AG10803 (cell line): Measurements from ENCODE around the gene ALAS1.
"Not testable (repeated sequence)": the region's sequence is repeated elsewhere in the genome, so short reads cannot be mapped to it uniquely, and the experiment has no call there.

ENCODE experiments used
- DNase-seq: peaks from one replicate; pipeline ENCODE4 v3.0.0; 2010; ENCODE audit warnings: low read depth
- H3K4me3 ChIP-seq: 2 replicates; pipeline ENCODE4 v1.5.1; 2011; ENCODE audit warnings: mild to moderate bottlenecking, low read length, control low read depth
- TF ChIP-seq, protein P1 (sequence below): conservative IDR thresholded peaks from 2 replicates; pipeline ENCODE4 v1.5.1; 2011; ENCODE audit warnings: mild to moderate bottlenecking, low read length, control low read depth, inconsistent platforms

ALAS1 gene

DNA sequence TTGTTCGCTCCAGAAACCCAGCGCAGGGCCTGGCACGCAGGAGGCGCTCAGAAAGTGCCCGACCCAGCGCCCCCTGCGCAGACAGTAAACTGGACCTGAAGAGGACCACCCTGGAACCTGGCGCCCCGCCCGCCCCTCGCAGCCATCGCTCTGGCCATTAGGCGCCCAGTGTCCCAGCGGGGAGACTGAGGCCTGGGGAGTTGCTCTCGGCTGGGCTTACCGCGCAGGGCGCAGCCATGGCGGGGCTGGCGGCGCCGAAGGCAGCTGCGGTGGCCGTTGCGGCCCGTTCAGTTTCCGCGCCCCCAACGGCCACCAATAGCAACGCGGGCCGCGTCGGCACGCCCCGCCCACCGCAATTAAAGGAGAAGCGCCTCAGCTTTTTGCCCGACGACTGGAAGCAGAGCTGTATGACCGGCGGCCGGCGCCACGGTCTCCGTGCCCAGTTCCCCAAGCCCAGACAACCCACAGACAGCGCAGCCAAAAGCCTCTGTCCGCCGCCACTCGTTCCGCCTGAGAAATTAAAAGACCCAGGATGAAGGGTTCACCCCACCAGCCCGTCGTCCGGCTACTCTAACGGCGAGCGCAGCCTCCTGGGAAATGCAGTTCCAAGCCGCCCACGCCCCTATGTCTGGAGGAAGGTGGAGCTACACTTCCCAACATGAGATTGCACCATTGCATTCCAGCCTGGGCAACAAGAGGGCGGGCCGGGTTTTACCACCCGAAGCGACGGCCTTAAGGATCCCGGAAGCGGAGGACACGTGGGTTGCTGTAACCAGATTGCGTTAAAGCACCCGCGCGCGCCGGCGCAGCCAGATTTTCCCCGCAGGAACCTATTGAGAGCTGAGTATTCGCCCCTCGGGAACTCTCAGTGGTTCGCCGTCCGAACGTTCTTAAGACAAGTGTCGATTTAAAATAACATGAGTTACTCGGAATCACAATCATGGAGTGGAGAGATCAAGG lies 43.5 kb upstream of the ALAS1 start, which contains the start of gene POC1A:
Gene POC1A (minus strand): TSS at position 289 of the 960 bp plus-strand sequence. CDS start 51 bp downstream, at position 238.
- TF ChIP-seq, protein P1, sequence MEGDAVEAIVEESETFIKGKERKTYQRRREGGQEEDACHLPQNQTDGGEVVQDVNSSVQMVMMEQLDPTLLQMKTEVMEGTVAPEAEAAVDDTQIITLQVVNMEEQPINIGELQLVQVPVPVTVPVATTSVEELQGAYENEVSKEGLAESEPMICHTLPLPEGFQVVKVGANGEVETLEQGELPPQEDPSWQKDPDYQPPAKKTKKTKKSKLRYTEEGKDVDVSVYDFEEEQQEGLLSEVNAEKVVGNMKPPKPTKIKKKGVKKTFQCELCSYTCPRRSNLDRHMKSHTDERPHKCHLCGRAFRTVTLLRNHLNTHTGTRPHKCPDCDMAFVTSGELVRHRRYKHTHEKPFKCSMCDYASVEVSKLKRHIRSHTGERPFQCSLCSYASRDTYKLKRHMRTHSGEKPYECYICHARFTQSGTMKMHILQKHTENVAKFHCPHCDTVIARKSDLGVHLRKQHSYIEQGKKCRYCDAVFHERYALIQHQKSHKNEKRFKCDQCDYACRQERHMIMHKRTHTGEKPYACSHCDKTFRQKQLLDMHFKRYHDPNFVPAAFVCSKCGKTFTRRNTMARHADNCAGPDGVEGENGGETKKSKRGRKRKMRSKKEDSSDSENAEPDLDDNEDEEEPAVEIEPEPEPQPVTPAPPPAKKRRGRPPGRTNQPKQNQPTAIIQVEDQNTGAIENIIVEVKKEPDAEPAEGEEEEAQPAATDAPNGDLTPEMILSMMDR: no peak
- DNase-seq: peak; percentile 98
- H3K4me3 ChIP-seq: peak within 1 kb of the TSS; percentile 78

DNA sequence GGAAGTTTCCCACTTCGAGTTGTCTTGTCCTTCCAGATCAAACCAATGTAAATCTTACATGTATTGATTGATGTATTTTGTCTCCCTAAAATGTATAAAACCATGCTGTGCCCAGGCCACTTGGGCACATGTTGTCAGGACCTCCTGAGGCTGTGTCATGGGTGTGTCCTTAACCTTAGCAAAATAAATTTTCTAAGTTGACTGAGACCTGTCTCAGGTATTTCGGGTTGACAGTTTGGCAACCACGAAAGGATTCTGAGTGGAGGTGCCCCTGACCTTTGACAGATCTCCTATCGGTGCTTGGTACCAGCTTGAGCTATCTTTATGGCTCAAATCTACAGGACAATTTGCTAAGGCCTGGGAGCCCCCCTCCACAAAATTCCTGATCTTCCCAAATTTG lies 42.0 kb upstream of the ALAS1 start:
- no peak overlapping the region for H3K4me3 ChIP-seq
- no peak for DNase-seq
- TF ChIP-seq, protein P1: no peak

DNA sequence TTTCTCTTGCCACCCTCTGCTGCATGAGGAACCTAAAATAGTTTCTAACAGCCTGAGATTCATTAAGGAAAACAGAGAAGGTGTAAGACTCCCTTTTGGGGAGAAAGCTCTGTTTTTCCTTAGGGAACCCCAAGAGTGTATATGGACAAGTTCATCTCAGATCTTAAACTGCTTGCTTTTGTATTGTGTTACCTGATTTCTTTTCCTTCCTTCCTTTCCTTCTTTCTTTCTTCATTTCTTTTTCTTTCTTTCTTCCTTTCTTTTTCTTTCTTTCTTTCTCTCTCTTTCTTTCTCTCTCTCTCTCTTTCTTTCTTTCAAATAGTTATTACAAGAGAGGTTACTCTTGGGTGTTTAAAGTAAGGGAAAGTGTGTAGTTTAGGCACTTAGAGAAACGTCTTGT lies 38.5 kb upstream of the ALAS1 start:
- H3K4me3 ChIP-seq: no peak overlapping the region
- TF ChIP-seq, protein P1: no peak
- no peak for DNase-seq

DNA sequence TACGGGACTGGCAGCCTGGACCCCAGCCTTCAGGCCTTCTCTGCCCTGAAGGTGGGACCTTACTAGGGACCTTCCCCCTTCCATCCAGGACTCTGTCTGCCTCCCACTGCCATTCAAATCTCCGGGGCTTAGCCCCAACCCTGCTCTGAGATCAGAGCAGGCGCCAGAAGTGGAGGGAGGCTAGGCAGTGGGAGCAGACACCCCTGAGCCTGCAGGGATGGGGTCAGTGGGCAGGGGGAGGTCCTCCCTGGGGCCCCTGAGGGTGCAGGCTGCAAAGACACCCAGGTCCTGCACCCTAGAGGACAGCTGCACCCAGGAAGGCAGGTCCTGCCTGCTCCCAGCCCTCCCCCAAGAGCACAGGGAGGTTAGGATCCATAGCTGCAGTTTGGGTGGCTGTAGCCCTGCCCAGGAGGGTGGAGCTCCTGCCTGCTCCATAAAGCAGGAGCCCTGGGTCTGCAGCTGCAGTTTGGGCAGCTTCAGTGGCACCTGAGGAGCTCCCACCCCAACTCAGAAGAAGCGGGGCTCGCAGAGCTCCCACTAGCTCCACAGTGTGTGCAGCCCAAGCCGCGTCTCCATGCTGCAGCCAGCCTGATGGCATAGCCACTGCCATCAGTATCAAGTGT lies 35.6 kb upstream of the ALAS1 start:
- no peak for DNase-seq
- TF ChIP-seq, protein P1: no peak
- no peak overlapping the region for H3K4me3 ChIP-seq

DNA sequence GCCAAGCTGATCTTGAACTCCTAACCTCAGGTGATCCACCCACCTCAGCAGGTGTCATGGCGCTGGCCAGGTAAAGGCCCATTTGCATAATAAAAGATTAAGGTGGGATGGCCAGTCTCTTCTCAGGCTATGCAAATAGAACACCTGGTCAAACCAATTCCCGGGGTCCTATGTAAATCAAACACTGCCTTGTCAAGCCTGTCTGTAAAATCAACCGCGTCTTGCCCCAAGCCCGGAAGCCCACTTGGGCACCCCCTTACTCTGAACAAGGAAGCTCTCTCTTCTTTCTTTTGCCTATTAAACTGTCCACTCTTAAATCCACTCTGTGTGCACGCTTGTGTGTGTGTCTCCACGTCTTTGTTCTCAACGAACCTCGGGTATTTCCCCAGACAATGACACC lies 30.7 kb upstream of the ALAS1 start:
- TF ChIP-seq, protein P1: no peak
- no peak overlapping the region for H3K4me3 ChIP-seq
- no peak for DNase-seq

DNA sequence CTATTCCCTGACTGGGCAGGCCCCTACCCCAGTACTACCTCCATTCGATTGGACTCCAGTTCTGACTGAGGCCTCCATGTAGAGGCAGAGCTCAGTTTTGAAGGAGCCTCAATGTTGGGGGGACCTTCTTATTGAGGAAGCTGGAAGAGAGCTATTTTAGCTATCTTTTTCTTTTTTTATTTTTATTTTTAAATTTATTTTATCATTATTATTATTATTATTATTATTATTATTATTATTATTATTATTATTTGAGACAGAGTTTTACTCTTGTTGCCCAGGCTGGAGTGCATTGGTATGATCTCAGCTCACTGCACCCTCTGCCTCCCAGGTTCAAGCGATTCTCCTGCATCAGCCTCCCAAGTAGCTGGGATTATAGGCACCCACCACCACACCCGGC lies 27.7 kb upstream of the ALAS1 start:
- H3K4me3 ChIP-seq, DNase-seq: not testable (repeated sequence)

DNA sequence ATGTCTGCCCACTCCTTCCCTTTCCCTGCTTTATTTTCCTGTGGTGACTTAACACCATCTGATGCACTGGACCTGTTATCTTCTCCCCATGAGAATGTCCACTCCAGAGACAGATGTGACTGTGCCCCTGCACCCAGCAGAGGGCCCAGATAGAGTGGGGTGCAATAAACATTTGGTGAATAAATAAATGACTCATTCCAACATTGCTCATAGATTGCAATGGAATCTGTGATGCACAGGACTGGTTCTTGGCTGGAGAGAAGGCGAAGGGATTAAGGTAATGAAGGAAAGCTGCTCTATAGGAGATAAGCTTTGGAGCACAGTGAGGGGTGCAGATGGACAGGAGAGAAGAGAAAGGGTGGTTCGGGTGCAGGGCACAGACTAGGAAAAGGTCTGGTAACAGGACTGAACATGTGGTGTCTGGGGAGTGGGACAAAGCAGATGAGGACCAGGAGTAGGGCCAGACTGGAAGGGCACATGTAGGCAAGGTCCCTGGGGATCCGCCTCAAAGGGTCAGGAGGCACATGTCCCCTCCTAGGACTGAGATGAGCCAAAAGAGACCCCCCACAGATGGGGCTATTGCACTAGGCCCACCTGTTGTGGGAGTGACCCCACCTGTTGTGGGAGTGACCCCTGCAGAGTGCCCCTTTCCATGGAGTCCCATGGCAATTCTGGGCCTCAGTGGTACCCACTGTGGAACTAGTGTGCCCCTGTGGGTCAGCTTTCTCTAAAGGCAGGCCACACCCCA lies 26.3 kb upstream of the ALAS1 start:
- peak; percentile 59 for DNase-seq
- TF ChIP-seq, protein P1: peak; percentile 31
- H3K4me3 ChIP-seq: no peak overlapping the region
